ENCODE data around the gene KLRB1.

DNA sequence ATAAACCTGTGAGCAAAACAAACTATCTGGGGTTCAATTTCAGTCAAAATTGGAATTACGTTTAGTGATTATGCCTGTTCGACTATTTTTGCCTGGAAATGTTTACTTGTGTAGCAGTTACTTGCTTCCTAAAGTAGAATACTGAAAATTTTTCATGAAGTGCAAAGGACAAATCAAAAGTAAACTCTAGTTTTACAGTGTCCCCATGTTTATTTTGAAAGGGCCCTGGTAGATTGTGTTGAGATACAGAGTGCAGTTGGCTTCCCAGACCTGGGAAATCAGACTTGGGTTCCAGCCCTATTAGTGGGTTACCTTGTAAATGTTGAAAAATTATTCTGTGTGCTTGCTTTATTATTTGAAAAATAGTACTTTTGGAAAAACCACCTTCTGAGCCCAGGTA is 17.3 kb downstream of the KLRB1 start:
- TF ChIP-seq RAD21 (IDR thresholded peaks at IDR 0.05) (no peak), GABPA (IDR thresholded peaks at IDR 0.05 in 1 of 2, conservative IDR thresholded peaks at IDR 0.05 in 1 of 2) (no peak), EGR1 (IDR thresholded peaks at IDR 0.05; ENCODE audit: low read depth in 2 of 2) (no peak), YY1 (IDR thresholded peaks at IDR 0.05) (no peak)
- TF ChIP-seq, protein P1, sequence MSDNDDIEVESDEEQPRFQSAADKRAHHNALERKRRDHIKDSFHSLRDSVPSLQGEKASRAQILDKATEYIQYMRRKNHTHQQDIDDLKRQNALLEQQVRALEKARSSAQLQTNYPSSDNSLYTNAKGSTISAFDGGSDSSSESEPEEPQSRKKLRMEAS (IDR thresholded peaks at IDR 0.05) = no peak
- TF ChIP-seq, protein P2, sequence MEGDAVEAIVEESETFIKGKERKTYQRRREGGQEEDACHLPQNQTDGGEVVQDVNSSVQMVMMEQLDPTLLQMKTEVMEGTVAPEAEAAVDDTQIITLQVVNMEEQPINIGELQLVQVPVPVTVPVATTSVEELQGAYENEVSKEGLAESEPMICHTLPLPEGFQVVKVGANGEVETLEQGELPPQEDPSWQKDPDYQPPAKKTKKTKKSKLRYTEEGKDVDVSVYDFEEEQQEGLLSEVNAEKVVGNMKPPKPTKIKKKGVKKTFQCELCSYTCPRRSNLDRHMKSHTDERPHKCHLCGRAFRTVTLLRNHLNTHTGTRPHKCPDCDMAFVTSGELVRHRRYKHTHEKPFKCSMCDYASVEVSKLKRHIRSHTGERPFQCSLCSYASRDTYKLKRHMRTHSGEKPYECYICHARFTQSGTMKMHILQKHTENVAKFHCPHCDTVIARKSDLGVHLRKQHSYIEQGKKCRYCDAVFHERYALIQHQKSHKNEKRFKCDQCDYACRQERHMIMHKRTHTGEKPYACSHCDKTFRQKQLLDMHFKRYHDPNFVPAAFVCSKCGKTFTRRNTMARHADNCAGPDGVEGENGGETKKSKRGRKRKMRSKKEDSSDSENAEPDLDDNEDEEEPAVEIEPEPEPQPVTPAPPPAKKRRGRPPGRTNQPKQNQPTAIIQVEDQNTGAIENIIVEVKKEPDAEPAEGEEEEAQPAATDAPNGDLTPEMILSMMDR (IDR thresholded peaks at IDR 0.05; ENCODE audit: low read depth, low read length, missing input control) = no peak
